ENCODE results near the gene IGSF21. TPM values are rescaled to one million over a fixed set of nuclear protein-coding genes. Genes with fewer than 3 reads are reported as not detected.

The IGSF21 gene
- total RNA-seq, 1 experiment from 2014 or later, result 30.5 TPM

- TF ChIP-seq E2F4 (CRISPR knock-in tag; IDR thresholded peaks at IDR 0.05; ENCODE audit: borderline replicate concordance, low read depth), result no peak
- TF ChIP-seq ZMAT4 (CRISPR knock-in tag; IDR thresholded peaks at IDR 0.05), result no peak
- no peak for TF ChIP-seq CDX4 (CRISPR knock-in tag; IDR thresholded peaks at IDR 0.05; ENCODE audit: borderline replicate concordance)
- 0 out of 2 replicates have a peak, but pooled peaks have one; percentile 6 for TF ChIP-seq ZNF423 (CRISPR knock-in tag; IDR thresholded peaks at IDR 0.05)
- no peak for TF ChIP-seq KAT7 (CRISPR knock-in tag; IDR thresholded peaks at IDR 0.05; ENCODE audit: borderline replicate concordance)
- no peak for TF ChIP-seq CBFB (CRISPR knock-in tag; IDR thresholded peaks at IDR 0.05; ENCODE audit: low read depth)
- TF ChIP-seq MXD4 (CRISPR knock-in tag; IDR thresholded peaks at IDR 0.05; ENCODE audit: borderline replicate concordance), result no peak
- TF ChIP-seq AR (CRISPR knock-in tag; IDR thresholded peaks at IDR 0.05), result no peak
- peak; percentile 85 for TF ChIP-seq ZNF232 (CRISPR knock-in tag; IDR thresholded peaks at IDR 0.05)
- TF ChIP-seq PRDM15 (CRISPR knock-in tag; IDR thresholded peaks at IDR 0.05), result no peak
- TF ChIP-seq FOXK1 (CRISPR knock-in tag; IDR thresholded peaks at IDR 0.05), result peak; percentile 51; the same call in 1 of the 2 replicates
- TF ChIP-seq EMX1 (CRISPR knock-in tag; IDR thresholded peaks at IDR 0.05), result no peak
- TF ChIP-seq ZNF317 (CRISPR knock-in tag; IDR thresholded peaks at IDR 0.05; ENCODE audit: borderline replicate concordance, low read depth), result no peak
- TF ChIP-seq ZNF512 (CRISPR knock-in tag; IDR thresholded peaks at IDR 0.05; ENCODE audit: borderline replicate concordance), result no peak
- no peak for TF ChIP-seq NR1H2 (CRISPR knock-in tag; IDR thresholded peaks at IDR 0.05)
- TF ChIP-seq FOXP4 (CRISPR knock-in tag; IDR thresholded peaks at IDR 0.05), result 0 out of 2 replicates have a peak, but pooled peaks have one; percentile 70
- TF ChIP-seq ATF3 (CRISPR knock-in tag; conservative IDR thresholded peaks at IDR 0.05), result no peak
- no peak for TF ChIP-seq ZNF532 (CRISPR knock-in tag; IDR thresholded peaks at IDR 0.05; ENCODE audit: borderline replicate concordance)
- 0 out of 2 replicates have a peak, but pooled peaks have one; percentile 57 for TF ChIP-seq RELA (CRISPR knock-in tag; IDR thresholded peaks at IDR 0.05; ENCODE audit: borderline replicate concordance)
Measured at GRCh38 chr1:18256282-18257235, 149.0 kb downstream of the IGSF21 start (continued).

All from WTC11 (cell line).